OCI-LY7 (cell line): ENCODE data around the gene COL8A2.

Source experiments
- CTCF ChIP-seq: fragments of 200-600 bp; sonication (generic); conservative IDR thresholded peaks from 2 replicates; pipeline ENCODE4 v1.5.1; 2014; ENCODE audit warnings: mild to moderate bottlenecking, antibody characterized with exemption, low read length, moderate library complexity, mixed read lengths
- EZH2phosphoT487 ChIP-seq: fragments of 200-600 bp; sonication (generic); IDR thresholded peaks from 2 replicates; pipeline ENCODE4 v1.6.1; 2018; ENCODE audit warnings: low read depth, borderline replicate concordance, mild to moderate bottlenecking, mixed run types, antibody characterized with exemption, low read length, moderate library complexity, mixed read lengths

GRCh38 chr1:36083219-36083618 is 41.8 kb downstream of the COL8A2 start:
- TF ChIP-seq CTCF (no peak), EZH2phosphoT487 (no peak)
